Neural cell (in vitro differentiated cells): ENCODE data around the gene SUCLG1.

Source experiments
- POLR2AphosphoS5 ChIP-seq: IDR thresholded peaks from 2 replicates; pipeline ENCODE4 v1.6.1; 2012
- TAF1 ChIP-seq: IDR thresholded peaks from 2 replicates; pipeline ENCODE4 v1.6.1; 2012; ENCODE audit warnings: low read depth
- TF ChIP-seq, protein P1 (sequence below): fragments of 450-650 bp; IDR thresholded peaks from 2 replicates; pipeline ENCODE4 v1.5.1; 2014; ENCODE audit warnings: antibody characterized with exemption, mild to moderate bottlenecking, moderate library complexity; ENCODE audit not compliant: poor library complexity, severe bottlenecking

DNA sequence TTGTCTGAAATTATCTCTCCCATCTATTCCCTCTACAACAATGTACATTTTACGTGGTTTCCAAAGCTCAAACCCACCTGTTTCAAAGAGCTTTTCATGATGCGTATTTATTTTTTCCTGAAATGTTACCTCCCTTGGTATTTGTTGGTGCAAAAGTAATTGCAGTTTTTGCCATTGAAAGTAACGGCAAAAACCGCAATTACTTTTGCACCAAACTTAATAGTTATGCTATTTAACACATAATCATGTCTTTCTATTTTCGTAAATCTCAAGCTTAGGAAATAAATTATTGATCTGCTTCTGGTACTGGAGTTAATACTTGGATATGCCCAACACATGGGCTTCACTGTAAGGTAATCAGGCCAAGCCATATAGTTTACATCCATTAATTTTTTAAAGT is 85.2 kb downstream of the SUCLG1 start:
- TF ChIP-seq, protein P1, sequence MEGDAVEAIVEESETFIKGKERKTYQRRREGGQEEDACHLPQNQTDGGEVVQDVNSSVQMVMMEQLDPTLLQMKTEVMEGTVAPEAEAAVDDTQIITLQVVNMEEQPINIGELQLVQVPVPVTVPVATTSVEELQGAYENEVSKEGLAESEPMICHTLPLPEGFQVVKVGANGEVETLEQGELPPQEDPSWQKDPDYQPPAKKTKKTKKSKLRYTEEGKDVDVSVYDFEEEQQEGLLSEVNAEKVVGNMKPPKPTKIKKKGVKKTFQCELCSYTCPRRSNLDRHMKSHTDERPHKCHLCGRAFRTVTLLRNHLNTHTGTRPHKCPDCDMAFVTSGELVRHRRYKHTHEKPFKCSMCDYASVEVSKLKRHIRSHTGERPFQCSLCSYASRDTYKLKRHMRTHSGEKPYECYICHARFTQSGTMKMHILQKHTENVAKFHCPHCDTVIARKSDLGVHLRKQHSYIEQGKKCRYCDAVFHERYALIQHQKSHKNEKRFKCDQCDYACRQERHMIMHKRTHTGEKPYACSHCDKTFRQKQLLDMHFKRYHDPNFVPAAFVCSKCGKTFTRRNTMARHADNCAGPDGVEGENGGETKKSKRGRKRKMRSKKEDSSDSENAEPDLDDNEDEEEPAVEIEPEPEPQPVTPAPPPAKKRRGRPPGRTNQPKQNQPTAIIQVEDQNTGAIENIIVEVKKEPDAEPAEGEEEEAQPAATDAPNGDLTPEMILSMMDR = no peak
- TF ChIP-seq POLR2AphosphoS5 (no peak), TAF1 (no peak)
